Memory B cell (primary cell): ENCODE measurements around the gene HHIPL1.

ENCODE experiments used
- ATAC-seq: fragments of 150-1000 bp; cut with Tn5 transposase; 2 replicates; pipeline ENCODE4 v1.10.0; 2021; ENCODE audit warnings: low read depth, mild to moderate bottlenecking, moderate library complexity
- DNase-seq, 2 donors: peaks; one replicate each; pipeline ENCODE4 v3.0.0; 2022; ENCODE audit warnings: low spot score in 2 of 2
- H3K27ac Mint-ChIP-seq: one replicate; pipeline ENCODE4 v1.8.0; 2022; ENCODE audit warnings: mild to moderate bottlenecking, moderate library complexity, mixed read lengths
- H3K27me3 Mint-ChIP-seq: one replicate; pipeline ENCODE4 v1.8.0; 2022; ENCODE audit warnings: mixed read lengths
- H3K36me3 Mint-ChIP-seq: one replicate; pipeline ENCODE4 v1.8.0; 2022; ENCODE audit warnings: mild to moderate bottlenecking, mixed read lengths
- H3K4me1 Mint-ChIP-seq: one replicate; pipeline ENCODE4 v1.8.0; 2022; ENCODE audit warnings: mixed read lengths
- H3K4me3 Mint-ChIP-seq: one replicate; pipeline ENCODE4 v1.8.0; 2022; ENCODE audit warnings: mild to moderate bottlenecking, moderate library complexity, mixed read lengths
- H3K9me3 Mint-ChIP-seq: one replicate; pipeline ENCODE4 v1.8.0; 2022; ENCODE audit warnings: mixed read lengths

HHIPL1 gene

DNA sequence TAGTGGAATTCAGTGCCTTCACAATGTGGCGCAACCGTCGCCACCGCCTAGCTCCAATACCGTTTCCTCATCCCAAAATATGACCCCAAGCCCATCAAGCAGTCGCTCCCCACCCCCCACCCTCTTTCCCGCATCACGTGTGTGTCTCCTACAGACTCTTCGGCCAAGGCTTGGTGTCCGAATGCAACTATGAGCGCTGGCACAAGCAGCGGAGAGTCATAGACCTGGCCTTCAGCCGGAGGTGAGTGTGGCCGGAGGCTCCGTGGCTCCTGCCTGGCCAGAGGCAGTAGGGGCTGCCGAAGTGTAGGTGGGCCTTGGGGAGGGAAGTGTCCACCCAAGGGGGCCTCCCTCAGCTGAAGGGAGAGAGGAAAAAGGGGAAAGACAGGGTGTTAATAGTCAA is 54.9 kb downstream of the HHIPL1 start:
- no peaks in the 10 kb centered on the region for H3K4me1 Mint-ChIP-seq
- DNase-seq (no peak), ATAC-seq (no peak)
- peaks cover 18% of the 10 kb centered on the region for H3K27me3 Mint-ChIP-seq
- peaks cover 18% of the 10 kb centered on the region for H3K9me3 Mint-ChIP-seq
- peaks cover 9% of the 10 kb centered on the region for H3K36me3 Mint-ChIP-seq
- H3K4me3 Mint-ChIP-seq: no peak overlapping the region
- H3K27ac Mint-ChIP-seq: no peak overlapping the region

DNA sequence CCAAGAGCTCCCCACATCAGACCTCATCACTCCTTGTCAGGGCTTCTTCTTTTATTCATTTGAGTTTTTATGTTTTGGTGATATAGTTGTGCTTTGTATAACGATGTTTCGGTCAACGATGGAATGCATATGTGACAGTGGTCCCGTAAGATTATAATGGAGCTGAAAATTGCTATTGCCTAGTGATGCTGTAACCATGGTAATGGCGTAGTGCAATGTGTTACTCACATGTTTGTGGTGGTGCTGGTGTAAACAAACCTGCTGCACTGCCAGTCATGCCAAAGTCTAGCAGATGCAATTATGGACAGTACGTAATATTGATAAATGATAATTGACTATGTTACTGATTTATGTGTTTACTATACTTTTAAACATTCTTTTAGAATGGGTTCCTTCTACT is 55.5 kb downstream of the HHIPL1 start:
- Mint-ChIP-seq H3K9me3 (peaks cover 18% of the 10 kb centered on the region), H3K36me3 (peaks cover 9% of the 10 kb centered on the region), H3K4me1 (no peaks in the 10 kb centered on the region), H3K27ac (no peak overlapping the region), H3K27me3 (peaks cover 18% of the 10 kb centered on the region), H3K4me3 (no peak overlapping the region)
- ATAC-seq (no peak), DNase-seq (no peak)

DNA sequence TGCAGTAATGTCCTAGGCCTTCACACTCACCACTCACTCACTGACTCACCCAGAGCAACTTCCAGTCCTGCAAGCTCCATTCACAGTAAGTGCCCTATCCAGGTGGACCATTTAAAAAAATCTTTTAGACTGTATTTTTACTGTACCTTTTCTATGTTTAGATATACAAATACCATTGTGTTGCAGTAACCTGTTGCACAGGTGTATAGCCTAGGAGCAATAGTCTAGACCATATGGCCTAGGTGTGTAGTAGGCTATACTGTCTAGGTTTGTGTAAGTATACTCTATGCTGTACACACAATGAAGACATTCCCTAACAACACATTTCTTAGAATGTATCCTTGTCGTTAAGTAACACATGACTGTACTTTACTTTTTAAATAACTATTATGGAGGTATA is 56.3 kb downstream of the HHIPL1 start:
- peaks cover 9% of the 10 kb centered on the region for H3K36me3 Mint-ChIP-seq
- peaks cover 21% of the 10 kb centered on the region for H3K27me3 Mint-ChIP-seq
- no peaks in the 10 kb centered on the region for H3K4me1 Mint-ChIP-seq
- ATAC-seq (no peak), DNase-seq (no peak)
- H3K4me3 Mint-ChIP-seq: no peak overlapping the region
- no peak overlapping the region for H3K27ac Mint-ChIP-seq
- H3K9me3 Mint-ChIP-seq: peaks cover 18% of the 10 kb centered on the region

GRCh38 chr14:99702115-99702514 is 57.2 kb downstream of the HHIPL1 start:
- ATAC-seq: no peak
- H3K9me3 Mint-ChIP-seq: peaks cover 17% of the 10 kb centered on the region
- H3K4me3 Mint-ChIP-seq: no peak overlapping the region
- peaks cover 9% of the 10 kb centered on the region for H3K36me3 Mint-ChIP-seq
- H3K27ac Mint-ChIP-seq: no peak overlapping the region
- peaks cover 20% of the 10 kb centered on the region for H3K27me3 Mint-ChIP-seq
- no peaks in the 10 kb centered on the region for H3K4me1 Mint-ChIP-seq
- DNase-seq: no peak

GRCh38 chr14:99703381-99703780 is 58.5 kb downstream of the HHIPL1 start:
- H3K36me3 Mint-ChIP-seq: peaks cover 9% of the 10 kb centered on the region
- no peak overlapping the region for H3K4me3 Mint-ChIP-seq
- H3K4me1 Mint-ChIP-seq: no peaks in the 10 kb centered on the region
- H3K9me3 Mint-ChIP-seq: peaks cover 15% of the 10 kb centered on the region
- no peak overlapping the region for H3K27ac Mint-ChIP-seq
- DNase-seq (no peak), ATAC-seq (no peak)
- peaks cover 17% of the 10 kb centered on the region for H3K27me3 Mint-ChIP-seq

- Mint-ChIP-seq H3K9me3 (peaks cover 15% of the 10 kb centered on the region), H3K4me1 (no peaks in the 10 kb centered on the region), H3K36me3 (peaks cover 9% of the 10 kb centered on the region), H3K27ac (no peak overlapping the region), H3K27me3 (peaks cover 21% of the 10 kb centered on the region), H3K4me3 (no peak overlapping the region)
- ATAC-seq: no peak
- DNase-seq: no peak
Measured at GRCh38 chr14:99704037-99704436, 59.1 kb downstream of the HHIPL1 start.

DNA sequence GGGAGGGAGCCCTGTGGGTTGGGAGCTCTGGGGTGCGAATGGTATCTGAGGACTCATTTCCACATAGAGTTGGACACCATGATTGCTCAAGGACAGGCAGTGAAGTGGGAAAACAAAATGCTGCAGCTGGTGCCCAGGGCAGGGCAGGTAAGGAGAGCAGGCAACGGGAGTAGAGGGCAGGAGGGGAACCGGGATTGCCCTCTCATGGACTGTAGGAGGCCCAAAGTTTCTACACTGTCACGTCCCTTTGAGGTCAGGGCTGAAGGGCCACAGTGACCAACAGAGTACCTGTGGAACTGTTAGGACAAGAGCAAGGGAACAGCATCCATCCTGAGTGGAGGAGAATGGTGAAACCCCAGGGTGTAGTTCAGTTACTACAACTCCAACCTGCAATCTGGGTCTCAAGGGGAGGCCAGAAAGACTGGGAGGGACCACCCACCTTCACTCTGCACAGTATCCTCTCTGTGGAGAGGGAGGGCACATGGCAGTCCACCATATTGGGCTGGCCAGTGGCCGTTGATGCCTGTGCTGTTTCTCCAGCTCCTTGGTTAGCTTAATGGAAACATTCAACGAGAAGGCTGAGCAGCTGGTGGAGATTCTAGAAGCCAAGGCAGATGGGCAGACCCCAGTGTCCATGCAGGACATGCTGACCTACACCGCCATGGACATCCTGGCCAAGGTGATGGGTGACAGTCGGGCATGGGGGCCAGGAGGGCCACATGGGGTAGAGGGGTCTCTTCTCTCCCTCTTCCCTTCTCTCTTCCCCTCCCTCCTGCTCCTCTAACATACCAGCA is 61.4 kb downstream of the HHIPL1 start:
- no peak for ATAC-seq
- Mint-ChIP-seq H3K9me3 (peaks cover 15% of the 10 kb centered on the region), H3K4me3 (no peak overlapping the region), H3K27me3 (peaks cover 12% of the 10 kb centered on the region), H3K4me1 (no peaks in the 10 kb centered on the region), H3K36me3 (peaks cover 9% of the 10 kb centered on the region), H3K27ac (no peak overlapping the region)
- DNase-seq: no peak

- Mint-ChIP-seq H3K27ac (no peak overlapping the region), H3K4me3 (no peak overlapping the region), H3K4me1 (no peaks in the 10 kb centered on the region), H3K9me3 (peaks cover 16% of the 10 kb centered on the region), H3K36me3 (peaks cover 9% of the 10 kb centered on the region), H3K27me3 (peaks cover 12% of the 10 kb centered on the region)
- ATAC-seq (no peak), DNase-seq (no peak)
Measured at GRCh38 chr14:99707420-99707819, 62.5 kb downstream of the HHIPL1 start.

GRCh38 chr14:99707921-99708320 is 63.0 kb downstream of the HHIPL1 start:
- no peak for DNase-seq
- ATAC-seq: no peak
- H3K27ac Mint-ChIP-seq: no peak overlapping the region
- H3K36me3 Mint-ChIP-seq: peaks cover 7% of the 10 kb centered on the region
- no peaks in the 10 kb centered on the region for H3K4me1 Mint-ChIP-seq
- H3K9me3 Mint-ChIP-seq: peaks cover 17% of the 10 kb centered on the region
- H3K4me3 Mint-ChIP-seq: no peak overlapping the region
- H3K27me3 Mint-ChIP-seq: peaks cover 12% of the 10 kb centered on the region

DNA sequence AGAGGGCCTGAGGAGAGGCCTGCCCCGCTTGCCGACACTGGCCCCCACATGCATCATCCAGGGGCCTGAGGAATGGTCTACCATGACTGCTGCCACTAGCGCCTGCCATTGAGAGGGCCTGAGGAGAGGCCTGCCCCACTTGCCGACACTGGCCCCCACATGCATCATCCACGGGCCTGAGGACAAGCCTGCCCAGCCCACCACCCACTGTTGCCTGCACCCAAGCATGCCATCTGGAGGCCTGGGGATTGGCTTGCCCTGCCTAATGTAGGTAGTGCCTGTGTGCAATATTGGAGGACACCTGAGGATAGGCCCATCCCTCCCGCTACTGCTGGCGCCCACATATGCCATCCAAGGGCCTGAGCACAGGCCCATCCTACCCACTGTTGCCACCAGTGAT is 63.5 kb downstream of the HHIPL1 start:
- peaks cover 10% of the 10 kb centered on the region for H3K27me3 Mint-ChIP-seq
- ATAC-seq (no peak), DNase-seq (no peak)
- H3K4me3 Mint-ChIP-seq: no peak overlapping the region
- peaks cover 12% of the 10 kb centered on the region for H3K9me3 Mint-ChIP-seq
- peaks cover 2% of the 10 kb centered on the region for H3K36me3 Mint-ChIP-seq
- no peak overlapping the region for H3K27ac Mint-ChIP-seq
- H3K4me1 Mint-ChIP-seq: no peaks in the 10 kb centered on the region

- ATAC-seq (no peak), DNase-seq (no peak)
- peaks cover 2% of the 10 kb centered on the region for H3K4me1 Mint-ChIP-seq
- no peak overlapping the region for H3K4me3 Mint-ChIP-seq
- H3K36me3 Mint-ChIP-seq: no peaks in the 10 kb centered on the region
- H3K27ac Mint-ChIP-seq: no peak overlapping the region
- peaks cover 6% of the 10 kb centered on the region for H3K27me3 Mint-ChIP-seq
- peaks cover 7% of the 10 kb centered on the region for H3K9me3 Mint-ChIP-seq
Measured at GRCh38 chr14:99713972-99714371, 69.0 kb downstream of the HHIPL1 start.

GRCh38 chr14:99715266-99716000 is 70.5 kb downstream of the HHIPL1 start:
- Mint-ChIP-seq H3K4me3 (no peak overlapping the region), H3K27me3 (peaks cover 7% of the 10 kb centered on the region), H3K4me1 (peaks cover 4% of the 10 kb centered on the region), H3K27ac (no peak overlapping the region), H3K36me3 (no peaks in the 10 kb centered on the region), H3K9me3 (peaks cover 9% of the 10 kb centered on the region)
- DNase-seq (no peak), ATAC-seq (no peak)

- H3K4me1 Mint-ChIP-seq: peaks cover 4% of the 10 kb centered on the region
- ATAC-seq (no peak), DNase-seq (no peak)
- no peak overlapping the region for H3K4me3 Mint-ChIP-seq
- peaks cover 9% of the 10 kb centered on the region for H3K9me3 Mint-ChIP-seq
- H3K27me3 Mint-ChIP-seq: peaks cover 7% of the 10 kb centered on the region
- H3K36me3 Mint-ChIP-seq: no peaks in the 10 kb centered on the region
- no peak overlapping the region for H3K27ac Mint-ChIP-seq
Measured at GRCh38 chr14:99716091-99716849, 71.3 kb downstream of the HHIPL1 start.
